Tibial nerve (tissue), 4 donors: ENCODE results near the gene CHCHD1. TPM values are rescaled to one million over a fixed set of nuclear protein-coding genes. Genes with fewer than 3 reads are reported as not detected.
"Not testable (repeated sequence)": the region's sequence is repeated elsewhere in the genome, so short reads cannot be mapped to it uniquely, and the experiment has no call there.

Source experiments
- DNase-seq, 2 donors: peaks; one replicate each; pipeline ENCODE4 v3.0.0-alpha.2; 2019; ENCODE audit warnings: low spot score in 2 of 2
- H3K27ac ChIP-seq, 4 donors: fragments of 200-600 bp; sonication (generic) in 3 of 4; one replicate each; pipeline ENCODE4 v1.5.1; 2017 to 2019; ENCODE audit warnings: mild to moderate bottlenecking in 1 of 4
- H3K27me3 ChIP-seq, 2 donors: fragments of 200-600 bp; sonication (generic) in 1 of 2; one replicate each; pipeline versions ENCODE4 v1.5.1 to v1.6.0; 2017 to 2019
- H3K36me3 ChIP-seq, 3 donors: fragments of 200-600 bp; sonication (generic); one replicate each; pipeline ENCODE4 v1.5.1; 2018 to 2019
- H3K4me1 ChIP-seq, 4 donors: fragments of 200-600 bp; sonication (generic) in 3 of 4; one replicate each; pipeline ENCODE4 v1.5.1; 2017 to 2019
- H3K4me3 ChIP-seq, 4 donors: fragments of 200-600 bp; sonication (generic) in 3 of 4; one replicate each; pipeline ENCODE4 v1.5.1; 2017 to 2019; ENCODE audit warnings: mild to moderate bottlenecking in 1 of 4, moderate library complexity in 1 of 4
- H3K9me3 ChIP-seq, 4 donors: fragments of 200-600 bp; sonication (generic) in 3 of 4; one replicate each; pipeline ENCODE4 v1.5.1; 2017 to 2019
- EP300 ChIP-seq, 2 donors: sonication (generic); formaldehyde crosslinking; IDR thresholded peaks; one replicate each; pipeline ENCODE4 v1.6.1; 2017; ENCODE audit warnings: antibody characterized with exemption in 2 of 2, mild to moderate bottlenecking in 1 of 2
- POLR2A ChIP-seq, 2 donors: fragments of 450-650 bp; IDR thresholded peaks; one replicate each; pipeline ENCODE4 v1.6.1; 2017; ENCODE audit warnings: antibody characterized with exemption in 2 of 2, mild to moderate bottlenecking in 2 of 2, moderate library complexity in 2 of 2
- WGBS, 2 donors: methylation state at CpG; one replicate each; pipeline ENCODE4 v1.1.5; 2018; 5-methylcytosine and 5-hydroxymethylcytosine counted together
- total RNA-seq, 4 donors: library from RNA; depleted of rRNA; stranded (reverse); fragments of >200 nt; gene quantifications; one replicate each; pipeline ENCODE4 v1.1.0, GENCODE V29; 2016
- TF ChIP-seq, protein P1 (sequence below), 5 experiments: fragments of 200-600 bp in 3 of 5; fragments of 450-650 bp in 2 of 5; sonication (generic) in 3 of 5; IDR thresholded peaks; one replicate each; pipeline ENCODE4 v1.5.1; 2016 to 2019; ENCODE audit warnings: antibody characterized with exemption in 5 of 5, mild to moderate bottlenecking in 3 of 5, moderate library complexity in 2 of 5

Gene CHCHD1
- total RNA-seq, 4 donors from 2014 or later, result 8.2 to 33.0 (median 16.2) TPM

DNA sequence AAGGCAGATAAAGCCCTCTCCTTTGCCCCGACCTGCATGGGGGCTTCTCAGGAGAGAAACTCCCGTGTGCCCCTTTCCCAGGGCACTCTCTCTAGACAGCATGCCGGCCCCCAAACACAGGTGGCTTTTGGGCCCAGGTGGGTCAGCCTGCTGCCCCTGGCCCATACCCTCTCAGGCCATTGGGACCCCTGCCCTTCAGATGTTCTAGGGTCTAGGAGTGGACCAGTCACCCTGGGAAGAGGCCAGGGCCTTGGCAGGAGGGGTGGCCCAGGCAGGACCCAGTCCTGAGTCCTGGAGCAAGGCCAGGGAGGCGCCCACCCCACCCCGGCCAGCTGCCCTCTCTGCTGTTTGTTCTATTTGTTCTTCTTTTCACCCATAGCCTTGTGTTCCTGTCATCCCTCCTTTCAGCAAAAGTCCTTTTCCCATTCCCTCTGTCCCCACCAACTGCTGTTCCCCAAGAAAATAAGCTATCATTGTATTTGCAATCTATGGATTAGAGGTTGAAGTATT, 47.0 kb upstream of the CHCHD1 start:
- Histone ChIP-seq H3K4me3 (no peak overlapping the region), H3K27ac (no peak overlapping the region), H3K27me3 (no peaks in the 10 kb centered on the region), H3K9me3 (no peaks in the 10 kb centered on the region), H3K36me3 (peaks cover 0 to 65% (median 0%) of the 10 kb centered on the region in 3 donors), H3K4me1 (peaks cover 0 to 39% (median 10%) of the 10 kb centered on the region in 4 donors)
- TF ChIP-seq POLR2A (IDR thresholded peaks at IDR 0.05) (no peak), EP300 (IDR thresholded peaks at IDR 0.05) (no peak)
- TF ChIP-seq, protein P1, sequence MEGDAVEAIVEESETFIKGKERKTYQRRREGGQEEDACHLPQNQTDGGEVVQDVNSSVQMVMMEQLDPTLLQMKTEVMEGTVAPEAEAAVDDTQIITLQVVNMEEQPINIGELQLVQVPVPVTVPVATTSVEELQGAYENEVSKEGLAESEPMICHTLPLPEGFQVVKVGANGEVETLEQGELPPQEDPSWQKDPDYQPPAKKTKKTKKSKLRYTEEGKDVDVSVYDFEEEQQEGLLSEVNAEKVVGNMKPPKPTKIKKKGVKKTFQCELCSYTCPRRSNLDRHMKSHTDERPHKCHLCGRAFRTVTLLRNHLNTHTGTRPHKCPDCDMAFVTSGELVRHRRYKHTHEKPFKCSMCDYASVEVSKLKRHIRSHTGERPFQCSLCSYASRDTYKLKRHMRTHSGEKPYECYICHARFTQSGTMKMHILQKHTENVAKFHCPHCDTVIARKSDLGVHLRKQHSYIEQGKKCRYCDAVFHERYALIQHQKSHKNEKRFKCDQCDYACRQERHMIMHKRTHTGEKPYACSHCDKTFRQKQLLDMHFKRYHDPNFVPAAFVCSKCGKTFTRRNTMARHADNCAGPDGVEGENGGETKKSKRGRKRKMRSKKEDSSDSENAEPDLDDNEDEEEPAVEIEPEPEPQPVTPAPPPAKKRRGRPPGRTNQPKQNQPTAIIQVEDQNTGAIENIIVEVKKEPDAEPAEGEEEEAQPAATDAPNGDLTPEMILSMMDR (IDR thresholded peaks at IDR 0.05), result no peak
- WGBS, 2 donors, result 76 to 88% methylated on average over 5 of the region's 5 CpGs
- no peak for DNase-seq

DNA sequence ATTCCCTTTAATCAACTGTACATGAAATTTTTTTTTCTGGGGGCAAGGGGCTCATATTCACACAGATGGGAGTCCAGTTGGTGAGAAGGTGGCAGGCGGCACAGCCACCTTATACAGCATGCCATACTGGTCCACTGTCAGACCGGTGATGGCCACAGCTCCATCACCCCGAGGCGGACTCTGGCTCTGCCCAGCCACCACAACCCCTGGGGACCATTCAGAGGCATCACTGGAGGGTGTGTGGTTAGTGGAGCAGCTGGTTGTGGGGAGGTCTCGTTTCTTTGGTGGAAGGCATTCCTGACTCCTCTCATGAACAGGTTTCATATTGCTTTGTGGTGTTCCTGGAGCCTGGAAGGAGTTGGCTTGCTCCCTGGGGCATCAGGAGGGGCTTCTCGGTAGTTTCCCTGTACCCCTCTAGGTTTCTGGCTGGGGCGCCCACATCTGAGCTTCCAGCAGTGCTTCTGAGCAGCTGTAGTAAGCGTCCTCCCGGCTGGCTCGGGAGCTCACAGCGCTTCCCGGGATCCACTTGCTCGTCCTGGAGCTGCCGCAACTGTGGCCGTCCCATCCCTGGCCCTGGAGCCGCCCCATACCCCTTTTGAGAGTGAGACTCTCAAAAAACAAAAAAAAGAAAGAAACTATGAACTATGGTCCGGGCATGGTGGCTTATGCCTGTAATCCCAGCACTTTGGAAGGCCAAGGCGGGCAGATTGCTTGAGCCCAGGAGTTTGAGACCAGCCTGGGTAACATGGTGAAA, 41.2 kb upstream of the CHCHD1 start:
- H3K27ac ChIP-seq, DNase-seq, H3K9me3 ChIP-seq, H3K27me3 ChIP-seq, H3K4me3 ChIP-seq: not testable (repeated sequence)
- peaks cover 4 to 39% (median 17%) of the 10 kb centered on the region in 4 donors for H3K4me1 ChIP-seq
- H3K36me3 ChIP-seq, result peaks cover 0 to 33% (median 0%) of the 10 kb centered on the region in 3 donors
- 93% methylated on average over 18 of the region's 18 CpGs for WGBS, 2 donors

DNA sequence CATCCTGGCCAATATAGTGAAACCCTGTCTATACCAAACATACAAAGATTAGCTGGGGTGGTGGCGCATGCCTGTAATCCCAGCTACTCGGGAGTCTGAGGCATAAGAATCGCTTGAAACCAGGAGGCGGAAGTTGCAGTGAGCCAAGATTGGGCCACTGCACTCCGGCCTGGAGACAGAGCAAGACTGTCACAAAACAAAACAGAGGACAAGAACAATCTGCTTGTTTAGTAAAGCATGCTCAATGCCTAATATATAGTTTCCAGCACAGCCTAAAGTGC, 39.5 kb upstream of the CHCHD1 start:
- H3K36me3 ChIP-seq, result peaks cover 0 to 30% (median 3%) of the 10 kb centered on the region in 3 donors
- H3K4me1 ChIP-seq, result peaks cover 4 to 55% (median 22%) of the 10 kb centered on the region in 4 donors
- no peak for DNase-seq
- TF ChIP-seq POLR2A (IDR thresholded peaks at IDR 0.05) (no peak), EP300 (IDR thresholded peaks at IDR 0.05) (peak in 1 of 2 donors; percentile 5)
- H3K27me3 ChIP-seq, result no peaks in the 10 kb centered on the region
- H3K27ac ChIP-seq, result peak overlapping the region in 3 of 4 donors; percentile 36 to 93 (median 92)
- H3K4me3 ChIP-seq, result no peak overlapping the region
- WGBS, 2 donors, result 47 to 65% methylated on average over 5 of the region's 5 CpGs
- no peaks in the 10 kb centered on the region for H3K9me3 ChIP-seq

DNA sequence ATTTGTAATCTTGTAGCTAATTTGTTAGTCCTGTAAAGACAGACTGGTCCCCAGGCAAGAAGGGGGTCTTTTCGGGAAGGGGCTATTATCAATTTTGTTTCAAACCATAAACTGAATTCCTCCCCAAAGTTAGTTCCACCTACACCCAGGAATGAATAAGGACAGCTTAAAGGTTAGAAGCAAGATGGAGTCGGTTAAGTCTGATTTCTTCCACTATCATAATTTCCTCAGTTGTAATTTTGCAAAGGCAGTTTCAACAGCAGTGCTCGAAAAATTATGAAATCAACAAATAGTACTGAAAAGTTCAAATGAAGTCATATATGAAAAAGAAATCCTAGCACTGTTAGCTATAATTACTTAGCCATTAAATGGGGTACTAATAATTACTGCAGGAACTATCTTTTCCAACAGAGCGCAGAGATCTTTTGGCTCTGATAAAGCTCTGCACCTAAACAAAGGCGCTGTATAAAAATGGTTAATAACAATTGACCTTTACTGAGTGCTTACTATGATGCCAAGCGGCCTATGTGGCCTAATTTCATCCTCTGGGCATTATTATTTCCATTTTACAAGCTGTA, 38.4 kb upstream of the CHCHD1 start:
- WGBS, 2 donors, result 31 to 32% methylated on average over 6 of the region's 6 CpGs
- Histone ChIP-seq H3K4me1 (peaks cover 4 to 62% (median 22%) of the 10 kb centered on the region in 4 donors), H3K36me3 (peaks cover 0 to 36% (median 7%) of the 10 kb centered on the region in 3 donors), H3K9me3 (no peaks in the 10 kb centered on the region), H3K27ac (peak overlapping the region; percentile 92 to 98 (median 92)), H3K4me3 (peak overlapping the region; percentile 74 to 86 (median 78)), H3K27me3 (no peaks in the 10 kb centered on the region)
- TF ChIP-seq EP300 (IDR thresholded peaks at IDR 0.05) (no peak), POLR2A (IDR thresholded peaks at IDR 0.05) (no peak)
- TF ChIP-seq, protein P1 (IDR thresholded peaks at IDR 0.05), result no peak
- DNase-seq, result no peak

DNA sequence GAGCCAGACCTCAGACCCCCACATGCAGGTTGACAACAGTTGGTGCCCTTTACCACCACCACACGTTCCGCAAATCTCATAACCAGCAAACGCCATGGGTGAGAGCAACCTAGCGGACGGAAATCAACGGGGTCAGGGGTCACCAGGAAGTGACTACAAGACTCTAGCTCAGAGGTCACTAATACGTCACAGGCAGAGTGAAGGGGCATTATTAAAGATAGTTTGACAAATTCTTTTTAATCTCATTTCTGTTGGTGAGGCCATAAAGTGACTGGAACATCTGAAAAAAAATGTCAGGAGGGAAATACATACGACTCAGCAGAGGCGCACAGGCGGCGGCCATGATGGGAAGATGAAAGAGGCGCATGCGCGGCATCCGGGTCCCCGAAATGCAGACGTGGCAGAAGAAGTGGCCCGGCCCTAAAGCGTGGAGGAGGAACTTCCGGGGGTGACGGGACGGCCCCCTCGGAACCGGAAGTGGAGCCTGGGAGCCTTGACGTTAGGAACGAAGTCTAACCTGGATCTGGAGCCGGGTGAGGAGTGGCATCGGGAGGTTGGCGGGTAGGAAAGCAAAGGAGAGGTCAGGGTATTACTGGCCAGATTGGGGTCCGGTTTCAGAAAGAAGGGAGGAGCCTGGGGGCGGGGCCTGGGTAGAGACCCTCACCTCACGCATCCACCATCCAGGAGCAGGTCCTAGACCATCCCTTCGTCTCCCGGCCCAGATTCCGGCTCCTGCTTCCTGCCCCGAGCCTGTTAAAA, 37.8 kb upstream of the CHCHD1 start, which contains the start of gene SEC24C:
SEC24C (plus strand) TSS at position 468 of the 759 bp plus-strand sequence. CDS start 2,461 bp downstream, outside the sequence.
- H3K4me1 ChIP-seq, result peaks cover 4 to 69% (median 24%) of the 10 kb centered on the region in 4 donors
- H3K4me3 ChIP-seq, result peak within 1 kb of the TSS; percentile 74 to 86 (median 78)
- peak; percentile 95 to 99 for TF ChIP-seq EP300 (IDR thresholded peaks at IDR 0.05)
- TF ChIP-seq POLR2A (IDR thresholded peaks at IDR 0.05), result peak; percentile 20 to 78
- TF ChIP-seq, protein P1 (IDR thresholded peaks at IDR 0.05), result peak in 2 of 5 experiments; percentile 19 to 28
- H3K9me3 ChIP-seq, result no peaks in the 10 kb centered on the region
- WGBS, 2 donors, result 0 to 1% methylated on average over 36 of the region's 36 CpGs
- H3K36me3 ChIP-seq, result peaks cover 0 to 41% (median 7%) of the 10 kb centered on the region in 3 donors
- H3K27me3 ChIP-seq, result no peaks in the 10 kb centered on the region
- H3K27ac ChIP-seq, result peak within 1 kb of the TSS; percentile 92 to 98 (median 92)
- DNase-seq, result peak; percentile 93 to 95
